Measurements from ENCODE around the gene PRKAB1. TPM values are rescaled to one million over a fixed set of nuclear protein-coding genes. Genes with fewer than 3 reads are reported as not detected.

Gene PRKAB1
- total RNA-seq, 1 experiment from 2014 or later, result 42.2 TPM

GRCh38 chr12:119721306-119721705 lies 53.4 kb downstream of the PRKAB1 start:
- H3K4me1 ChIP-seq (ENCODE audit: insufficient read depth, low read length), result no peaks in the 10 kb centered on the region
- TF ChIP-seq CTCF (conservative IDR thresholded peaks at IDR 0.05), result no peak

More at GRCh38 chr12:119721306-119721705, 53.4 kb downstream of the PRKAB1 start:
- no peaks in the 10 kb centered on the region for H3K23me2 ChIP-seq (ENCODE audit: insufficient read length, low read depth, low read length, poor library complexity, severe bottlenecking)
- H3K56ac ChIP-seq (ENCODE audit: insufficient read length, low read depth, low read length), result no peak overlapping the region
- H2BK12ac ChIP-seq (ENCODE audit: insufficient read length, low read depth, low read length), result no peak overlapping the region
- H3K4me2 ChIP-seq (ENCODE audit: insufficient read depth, insufficient read length, low read length), result no peak overlapping the region
- H3K9ac ChIP-seq (ENCODE audit: extremely low read depth, insufficient read length, low read length), result no peak overlapping the region
- H3K18ac ChIP-seq (ENCODE audit: insufficient read length, low read depth, low read length), result no peak overlapping the region
- H3K27ac Mint-ChIP-seq, result no peak overlapping the region
- H2BK15ac ChIP-seq (ENCODE audit: low read depth, low read length), result no peak overlapping the region
- peaks cover 0 to 5% of the 10 kb centered on the region in 2 experiments; a peak in 1 of 4 replicates for H3K4me1 Mint-ChIP-seq
- no peaks in the 10 kb centered on the region for H3K27me3 ChIP-seq (ENCODE audit: insufficient read depth, low read length)
- H3T11ph ChIP-seq (ENCODE audit: low read length), result no peak overlapping the region
- H3K9me3 Mint-ChIP-seq, result no peaks in the 10 kb centered on the region
- no peak for DNase-seq
- no peak overlapping the region for H2AFZ ChIP-seq (ENCODE audit: low read length)
- no peak overlapping the region for H3K4me3 Mint-ChIP-seq
- H3K27ac ChIP-seq (ENCODE audit: insufficient read length, low read depth, low read length), result no peak overlapping the region
- no peak overlapping the region for H2AK5ac ChIP-seq (ENCODE audit: insufficient read length, low read length)
- no peaks in the 10 kb centered on the region for H3K9me3 ChIP-seq (ENCODE audit: control insufficient read depth, low read depth, low read length)
- peaks cover 15 to 55% (median 29%) of the 10 kb centered on the region in 3 experiments; a peak in 6 of 7 replicates for H3K36me3 Mint-ChIP-seq (ENCODE audit: insufficient read depth in 1 of 3, low read depth in 3 of 3)
- no peak overlapping the region for H3K4ac ChIP-seq (ENCODE audit: low read depth, low read length)
- H3K23ac ChIP-seq (ENCODE audit: insufficient read length, low read depth, low read length), result no peak overlapping the region
- H4K20me1 ChIP-seq (ENCODE audit: control insufficient read depth, insufficient read depth, insufficient read length), result no peaks in the 10 kb centered on the region
- H3K79me2 ChIP-seq (ENCODE audit: insufficient read depth, low read length), result no peaks in the 10 kb centered on the region
- H3K14ac ChIP-seq (ENCODE audit: insufficient read depth, low read length), result no peak overlapping the region
- H2BK5ac ChIP-seq (ENCODE audit: insufficient read length, low read length), result no peak overlapping the region
- no peak overlapping the region for H2BK20ac ChIP-seq (ENCODE audit: low read depth, low read length, poor library complexity, severe bottlenecking)
- H4K5ac ChIP-seq (ENCODE audit: insufficient read length, low read depth, low read length), result no peak overlapping the region
- WGBS (ENCODE audit: extremely low coverage, insufficient read length, low lambda C conversion rate), result no CpG with 5 or more reads among the region's 4 CpGs
- H3K79me1 ChIP-seq (ENCODE audit: insufficient read depth, low read depth, low read length, poor library complexity, severe bottlenecking), result no peaks in the 10 kb centered on the region
- no peak overlapping the region for H4K8ac ChIP-seq (replicated peaks; ENCODE audit: insufficient read length, low read depth, low read length)
- H4K91ac ChIP-seq (ENCODE audit: insufficient read length, low read depth, low read length), result no peak overlapping the region
- H3K27me3 Mint-ChIP-seq (ENCODE audit: low read depth), result no peaks in the 10 kb centered on the region
- no peak overlapping the region for H2BK120ac ChIP-seq (ENCODE audit: low read depth, low read length, poor library complexity, severe bottlenecking)

Data from H9 (cell line).